ENCODE results near the gene TDRD10.

- no peak for TF ChIP-seq CTCF (conservative IDR thresholded peaks at IDR 0.05)
- no peak for TF ChIP-seq EZH2 (IDR thresholded peaks at IDR 0.05; ENCODE audit: low read depth)
Observed at GRCh38 chr1:154590756-154591155, 88.7 kb downstream of the TDRD10 start.
